Inferior parietal cortex (tissue), 1 donor: Measurements from ENCODE around the gene RELN.

Experiments
- DNase-seq: peaks from one replicate; pipeline ENCODE4 v3.0.0-alpha.2; 2016; ENCODE audit errors: extremely low spot score

The RELN gene

DNA sequence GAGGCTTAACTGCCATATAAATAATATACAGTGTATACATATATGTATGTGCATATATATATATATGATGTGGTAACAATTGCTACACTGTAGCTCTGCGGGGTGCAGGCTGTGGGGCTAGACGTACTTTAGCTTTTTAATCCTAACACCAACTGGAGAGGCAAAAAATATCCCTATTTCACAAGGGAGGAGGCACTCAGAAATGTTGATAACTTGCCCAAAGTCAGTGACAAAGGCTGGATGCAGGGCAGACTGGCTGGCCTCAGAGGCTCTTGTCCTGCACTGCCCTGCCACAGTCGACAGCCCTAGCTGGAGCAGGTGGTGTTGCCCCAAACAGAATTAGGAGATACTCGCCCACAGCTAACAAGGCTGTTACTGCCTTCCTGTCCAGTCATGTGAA is 1.5 kb upstream of the RELN start:
- no peak for DNase-seq

GRCh38 chr7:103989785-103990767 is 618 bp upstream of the RELN start:
- DNase-seq, result no peak

DNA sequence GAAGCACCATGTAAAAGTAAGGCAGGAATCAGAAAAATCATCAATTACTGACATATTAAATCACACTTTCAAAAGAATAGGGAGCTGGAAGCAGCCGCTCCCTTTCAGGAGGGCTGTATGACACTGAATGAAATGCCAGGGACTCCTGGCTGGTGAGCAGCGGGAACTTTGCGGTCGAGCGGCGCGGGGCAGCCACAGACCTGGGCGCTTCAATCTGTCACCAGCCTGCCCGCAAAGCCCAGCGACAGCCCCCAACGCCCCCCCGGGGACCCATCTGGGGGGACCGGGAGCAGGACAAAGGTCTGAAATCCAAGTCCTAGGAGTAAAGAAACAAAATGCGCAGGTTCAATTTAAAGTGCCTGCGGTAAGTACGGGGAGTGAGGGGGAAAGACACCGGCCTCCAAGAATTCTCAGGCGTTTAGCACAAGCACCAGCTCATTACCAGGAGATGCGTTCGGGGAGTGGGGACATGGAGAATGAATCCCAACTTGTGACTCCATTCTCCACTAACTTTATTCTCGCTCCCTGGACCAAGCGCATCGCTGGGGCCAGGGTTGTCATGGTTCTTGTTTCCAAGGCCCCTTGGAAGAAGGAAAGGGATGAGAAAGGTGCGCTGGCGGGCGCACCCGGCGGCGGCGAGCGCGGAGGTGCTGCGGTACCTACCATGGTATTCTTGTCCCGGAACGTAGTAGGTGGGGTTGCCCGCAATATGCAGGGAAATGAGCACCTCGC is 824 bp downstream of the RELN start:
- no peak for DNase-seq

GRCh38 chr7:103987451-103987850 is 2.0 kb downstream of the RELN start:
- DNase-seq, result no peak

- DNase-seq, result no peak
Observed at GRCh38 chr7:103985565-103986126, 3.8 kb downstream of the RELN start.

DNA sequence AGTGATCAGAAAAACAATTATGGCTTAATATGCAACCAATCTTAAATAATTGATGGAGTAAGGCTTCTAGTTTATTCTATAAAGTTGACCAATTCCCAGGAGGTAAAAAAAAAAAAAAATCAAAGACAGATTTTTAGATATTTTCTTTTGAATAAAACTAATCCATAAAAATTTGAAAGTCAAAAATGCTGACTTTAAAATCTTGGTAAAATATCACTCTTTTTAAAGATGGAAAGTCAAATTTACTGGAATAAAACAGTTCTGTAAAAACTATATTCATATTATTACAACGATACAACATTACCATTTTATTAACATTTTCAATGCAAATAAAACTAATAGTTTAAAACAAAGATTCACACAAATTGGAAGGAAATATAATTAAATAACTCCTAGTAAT is 5.4 kb downstream of the RELN start:
- DNase-seq, result no peak

DNA sequence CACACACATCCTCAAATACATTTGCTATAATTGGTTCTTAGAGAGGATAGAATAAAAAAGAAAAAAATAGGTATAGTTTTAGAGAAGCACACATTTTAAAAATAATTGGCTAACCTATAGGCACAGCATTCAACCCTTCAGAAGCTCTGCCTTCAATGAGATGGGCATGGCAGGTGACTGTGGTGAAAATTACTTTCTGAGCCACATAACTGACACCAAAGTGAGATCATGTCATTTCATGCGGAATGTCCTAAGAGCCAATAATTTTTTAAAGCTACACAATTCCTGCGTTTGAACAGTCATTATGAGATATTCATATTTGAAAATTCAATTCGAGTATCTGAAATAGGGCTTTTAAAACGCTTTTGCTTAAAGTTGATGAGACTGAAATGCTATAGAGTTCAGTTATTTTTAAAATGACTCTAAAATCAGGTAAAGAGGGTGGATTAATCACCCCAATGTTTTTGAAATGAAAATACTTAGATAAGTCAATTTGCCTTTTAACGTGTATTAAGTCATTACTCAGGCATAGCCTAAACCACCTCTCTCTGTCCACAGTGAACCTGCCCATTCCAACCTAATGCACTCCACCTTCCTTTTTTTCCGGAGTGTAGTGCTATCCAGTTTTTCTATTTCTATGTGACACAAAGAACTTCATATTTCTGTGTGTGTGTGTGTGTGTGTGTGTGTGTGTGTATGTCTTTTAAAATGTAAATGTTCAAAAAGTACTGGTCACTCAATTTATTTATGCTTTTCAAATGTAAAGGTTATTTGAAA is 6.1 kb downstream of the RELN start:
- DNase-seq, result no peak

GRCh38 chr7:103981003-103981423 is 8.4 kb downstream of the RELN start:
- no peak for DNase-seq

- DNase-seq, result no peak
Observed at GRCh38 chr7:103972779-103973434, 16.6 kb downstream of the RELN start.

DNA sequence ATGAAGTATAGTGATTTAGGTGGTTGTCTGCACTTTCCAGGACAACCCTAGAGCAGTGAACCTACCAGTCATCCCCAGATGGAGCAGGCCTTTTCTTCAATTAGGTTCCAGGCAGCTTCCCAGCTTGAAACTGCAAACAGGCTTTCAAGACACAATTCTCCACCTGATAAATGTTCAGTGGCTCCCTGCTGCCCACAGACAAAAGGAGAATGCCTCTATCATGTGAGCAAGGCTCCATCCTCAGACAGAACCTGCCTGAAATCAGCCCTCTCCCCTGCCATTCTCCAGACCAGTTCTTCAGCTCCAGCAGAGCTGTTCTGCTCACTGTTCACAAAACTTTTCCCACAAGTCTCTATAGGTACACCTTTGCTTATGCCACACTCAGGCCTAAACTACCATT is 22.1 kb downstream of the RELN start:
- DNase-seq, result no peak

- no peak for DNase-seq
Observed at GRCh38 chr7:103966593-103967277, 22.7 kb downstream of the RELN start.

- DNase-seq, result no peak
Observed at GRCh38 chr7:103964269-103964668, 25.2 kb downstream of the RELN start.

GRCh38 chr7:103962070-103962469 is 27.4 kb downstream of the RELN start:
- DNase-seq, result no peak

DNA sequence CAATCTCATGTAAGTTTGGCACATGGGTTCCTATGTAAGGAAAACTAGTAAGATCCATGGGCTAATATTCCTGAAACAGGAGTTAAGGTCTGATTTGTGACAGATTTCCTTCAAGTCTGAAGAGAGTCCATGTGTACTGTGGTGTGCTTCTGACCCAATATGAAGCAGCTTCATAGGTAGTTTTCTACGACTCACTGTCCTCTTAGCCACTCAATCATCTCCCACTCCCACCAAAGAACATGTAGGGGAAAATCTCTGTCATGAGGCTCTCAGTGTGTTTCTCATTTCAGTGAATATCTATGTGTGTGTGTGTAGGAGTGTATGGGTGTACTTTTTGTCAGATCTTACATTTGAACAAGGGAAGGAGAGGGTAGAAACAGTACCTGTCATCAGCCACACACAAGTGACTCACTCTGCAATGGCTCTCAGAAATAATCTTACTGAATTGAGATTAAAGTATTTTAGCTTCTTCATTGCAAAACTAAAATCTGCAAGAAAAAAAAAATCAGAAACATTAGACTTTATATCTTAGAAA is 31.1 kb downstream of the RELN start:
- DNase-seq, result no peak

DNA sequence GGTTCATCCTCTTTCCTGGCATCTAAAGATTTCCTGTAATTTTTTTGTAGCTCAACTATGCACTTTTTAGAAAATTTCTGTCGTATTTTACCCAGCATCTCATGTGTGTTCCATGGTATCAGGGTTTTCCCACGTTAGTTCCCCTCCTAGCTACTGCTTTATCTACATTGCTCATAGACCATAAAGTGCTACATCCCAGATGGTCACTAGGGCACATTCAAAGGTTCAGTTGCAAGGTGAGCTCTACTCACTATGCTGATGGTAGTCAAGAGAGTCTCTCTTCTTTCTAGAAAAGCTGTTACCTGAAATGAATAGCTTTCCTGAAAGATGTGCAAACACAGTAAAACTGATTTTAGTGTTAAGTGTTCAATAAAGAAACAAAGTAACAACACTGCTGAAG is 33.5 kb downstream of the RELN start:
- no peak for DNase-seq

DNA sequence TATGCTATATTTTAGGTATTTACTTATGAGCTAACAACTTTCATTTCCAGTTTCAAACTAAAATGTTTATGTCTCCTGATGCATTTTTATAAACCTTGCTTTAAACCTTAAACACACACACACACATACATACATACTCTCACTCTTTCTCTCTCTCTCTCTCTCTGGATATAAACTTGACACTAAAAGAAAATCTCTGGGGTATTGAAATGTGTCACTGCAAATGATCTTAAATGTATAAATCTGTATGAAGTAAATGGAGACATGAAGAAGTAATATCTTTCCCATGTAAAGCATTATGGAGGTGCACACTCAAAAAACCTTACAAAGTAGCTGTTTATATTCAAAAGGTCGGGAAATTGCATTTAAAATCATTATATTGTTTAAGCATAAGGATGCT is 37.0 kb downstream of the RELN start:
- DNase-seq, result no peak

- DNase-seq, result no peak
Observed at GRCh38 chr7:103951311-103951710, 38.1 kb downstream of the RELN start.

- no peak for DNase-seq
Observed at GRCh38 chr7:103949374-103949773, 40.1 kb downstream of the RELN start.

GRCh38 chr7:103947026-103947655 is 42.3 kb downstream of the RELN start:
- DNase-seq, result no peak
